HFF-Myc (cell line): ENCODE data around the gene PRR14L.
"Not testable (repeated sequence)": the region's sequence is repeated elsewhere in the genome, so short reads cannot be mapped to it uniquely, and the experiment has no call there.

ENCODE experiments used
- DNase-seq: peaks from one replicate; pipeline ENCODE4 v3.0.0-alpha.2; 2011; ENCODE audit warnings: low read depth; ENCODE audit errors: extremely low read depth
- H3K4me3 ChIP-seq: replicated peaks from 2 replicates; pipeline ENCODE4 v1.5.1; 2011; ENCODE audit warnings: low read depth, mild to moderate bottlenecking, control low read depth, low read length
- CTCF ChIP-seq: IDR thresholded peaks from 2 replicates; pipeline ENCODE4 v1.5.1; 2012; ENCODE audit warnings: mild to moderate bottlenecking, low read depth, low read length, control low read depth; ENCODE audit errors: missing control alignments

The PRR14L gene

GRCh38 chr22:31683181-31684105 lies 66.5 kb downstream of the PRR14L start:
- no peak for TF ChIP-seq CTCF
- H3K4me3 ChIP-seq, result no peak overlapping the region
- no peak for DNase-seq

GRCh38 chr22:31682751-31683150 lies 67.2 kb downstream of the PRR14L start:
- no peak overlapping the region for H3K4me3 ChIP-seq
- no peak for TF ChIP-seq CTCF
- no peak for DNase-seq

- H3K4me3 ChIP-seq, result no peak overlapping the region
- DNase-seq, result no peak
- TF ChIP-seq CTCF, result no peak
Measured at GRCh38 chr22:31681349-31682345, 68.3 kb downstream of the PRR14L start.

- no peak overlapping the region for H3K4me3 ChIP-seq
- TF ChIP-seq CTCF, result no peak
- no peak for DNase-seq
Measured at GRCh38 chr22:31680861-31681341, 69.0 kb downstream of the PRR14L start.

GRCh38 chr22:31678748-31679147 lies 71.2 kb downstream of the PRR14L start:
- no peak for TF ChIP-seq CTCF
- no peak for DNase-seq
- H3K4me3 ChIP-seq, result no peak overlapping the region

- H3K4me3 ChIP-seq, result peak overlapping the region; percentile 31
- DNase-seq, result peak; percentile 76
- no peak for TF ChIP-seq CTCF
Measured at GRCh38 chr22:31676700-31677099, 73.2 kb downstream of the PRR14L start.

GRCh38 chr22:31674219-31674618 lies 75.7 kb downstream of the PRR14L start:
- not testable (repeated sequence) for DNase-seq, H3K4me3 ChIP-seq

GRCh38 chr22:31668849-31669248 lies 81.1 kb downstream of the PRR14L start:
- DNase-seq, H3K4me3 ChIP-seq: not testable (repeated sequence)
